GM12891 (cell line): Measurements from ENCODE around the gene ZNF689.

Experiments
- PAX5 ChIP-seq: IDR thresholded peaks from 2 replicates; pipeline ENCODE4 v1.6.1; 2011; ENCODE audit warnings: low read length, moderate library complexity, mild to moderate bottlenecking; ENCODE audit not compliant: insufficient read depth, severe bottlenecking
- POLR2A ChIP-seq: IDR thresholded peaks from 2 replicates; pipeline ENCODE4 v1.6.1; 2011; ENCODE audit warnings: low read depth, low read length, control low read depth
- POLR2AphosphoS5 ChIP-seq: IDR thresholded peaks from 2 replicates; pipeline ENCODE4 v1.6.1; 2011; ENCODE audit warnings: low read depth, low read length, control low read depth
- SPI1 ChIP-seq: IDR thresholded peaks from 2 replicates; pipeline ENCODE4 v1.6.1; 2011; ENCODE audit warnings: low read depth, low read length, control low read depth

GRCh38 chr16:30644334-30644830 is 34.2 kb upstream of the ZNF689 start:
- no peak for TF ChIP-seq POLR2AphosphoS5
- no peak for TF ChIP-seq POLR2A
- TF ChIP-seq SPI1, result no peak
- TF ChIP-seq PAX5, result no peak
